Stimulated activated naive B cell treated with anti-CD40 and anti-IgM and Interleukin-4, amounts not matched to agents 10 μg/mL and 1 μg/mL and 100 μg/mL, for 72 hours (primary cell): Measurements from ENCODE around the gene MND1.

Source experiments
- ATAC-seq, 2 donors: fragments of 150-1000 bp; cut with Tn5 transposase; replicated peaks; 2 replicates each; pipeline ENCODE4 v1.10.0; 2021; ENCODE audit warnings: moderate library complexity in 1 of 2
- DNase-seq: peaks from one replicate; pipeline ENCODE4 v3.0.0; 2021
- H3K27ac Mint-ChIP-seq: one replicate; pipeline ENCODE4 v1.8.0; 2022; ENCODE audit warnings: mild to moderate bottlenecking, mixed read lengths
- H3K27me3 Mint-ChIP-seq, 2 donors: one replicate each; pipeline ENCODE4 v1.8.0; 2022; ENCODE audit warnings: mixed read lengths in 2 of 2
- H3K36me3 Mint-ChIP-seq, 2 donors: one replicate each; pipeline ENCODE4 v1.8.0; 2022; ENCODE audit warnings: mixed read lengths in 2 of 2, mild to moderate bottlenecking in 1 of 2
- H3K4me1 Mint-ChIP-seq, 2 donors: one replicate each; pipeline ENCODE4 v1.8.0; 2022; ENCODE audit warnings: mixed read lengths in 2 of 2, mild to moderate bottlenecking in 1 of 2
- H3K4me3 Mint-ChIP-seq, 2 donors: one replicate each; pipeline ENCODE4 v1.8.0; 2022; ENCODE audit warnings: mild to moderate bottlenecking in 2 of 2, mixed read lengths in 2 of 2, moderate library complexity in 1 of 2
- H3K9me3 Mint-ChIP-seq, 2 donors: one replicate each; pipeline ENCODE4 v1.8.0; 2022; ENCODE audit warnings: mixed read lengths in 2 of 2, mild to moderate bottlenecking in 1 of 2

The MND1 gene

DNA sequence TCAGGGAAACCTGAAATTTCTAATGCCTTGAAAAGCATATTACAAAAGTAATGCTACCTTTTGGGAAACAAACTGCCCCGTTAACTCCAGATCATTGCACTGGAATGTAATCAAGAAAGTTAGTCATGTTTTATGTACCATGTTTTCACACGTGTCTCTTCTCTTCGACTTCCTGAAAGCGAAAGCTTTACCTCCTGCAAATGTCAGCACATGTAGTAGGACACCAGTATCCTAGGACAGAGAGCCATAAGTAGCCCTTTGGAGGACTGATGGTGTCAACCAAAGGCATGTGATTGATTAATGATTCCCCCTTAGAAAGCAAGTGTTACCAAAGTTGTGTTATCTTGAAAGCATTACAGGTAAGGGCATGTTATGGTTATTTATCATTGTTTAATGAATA is 8.8 kb upstream of the MND1 start:
- Mint-ChIP-seq H3K4me1 (no peaks in the 10 kb centered on the region), H3K9me3 (no peaks in the 10 kb centered on the region), H3K27me3 (no peaks in the 10 kb centered on the region), H3K27ac (no peak overlapping the region), H3K4me3 (no peak overlapping the region), H3K36me3 (no peaks in the 10 kb centered on the region)
- ATAC-seq (no peak), DNase-seq (no peak)

DNA sequence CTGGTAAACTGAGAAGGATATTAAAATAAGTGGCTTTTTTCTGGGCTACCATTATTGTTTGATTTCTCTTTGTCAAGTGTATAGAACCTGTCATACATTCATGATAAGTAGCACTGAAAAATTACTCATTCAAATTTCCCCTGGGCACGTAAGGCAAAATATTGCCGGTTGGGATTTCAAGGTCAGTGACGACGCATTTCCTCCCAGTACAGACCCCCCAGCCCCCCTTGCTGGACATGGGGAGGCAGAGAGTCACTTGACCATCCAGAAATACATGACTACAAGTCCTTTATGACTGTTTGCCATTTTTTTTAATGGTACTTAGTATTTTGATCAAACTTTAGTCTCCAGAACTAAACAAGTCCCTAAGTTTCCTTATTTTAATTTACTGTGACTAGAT is 6.8 kb upstream of the MND1 start:
- Mint-ChIP-seq H3K4me1 (peaks cover 6 to 18% of the 10 kb centered on the region in 2 donors), H3K36me3 (no peaks in the 10 kb centered on the region), H3K27me3 (no peaks in the 10 kb centered on the region), H3K9me3 (no peaks in the 10 kb centered on the region), H3K27ac (no peak overlapping the region), H3K4me3 (no peak overlapping the region)
- DNase-seq (no peak), ATAC-seq (no peak)

DNA sequence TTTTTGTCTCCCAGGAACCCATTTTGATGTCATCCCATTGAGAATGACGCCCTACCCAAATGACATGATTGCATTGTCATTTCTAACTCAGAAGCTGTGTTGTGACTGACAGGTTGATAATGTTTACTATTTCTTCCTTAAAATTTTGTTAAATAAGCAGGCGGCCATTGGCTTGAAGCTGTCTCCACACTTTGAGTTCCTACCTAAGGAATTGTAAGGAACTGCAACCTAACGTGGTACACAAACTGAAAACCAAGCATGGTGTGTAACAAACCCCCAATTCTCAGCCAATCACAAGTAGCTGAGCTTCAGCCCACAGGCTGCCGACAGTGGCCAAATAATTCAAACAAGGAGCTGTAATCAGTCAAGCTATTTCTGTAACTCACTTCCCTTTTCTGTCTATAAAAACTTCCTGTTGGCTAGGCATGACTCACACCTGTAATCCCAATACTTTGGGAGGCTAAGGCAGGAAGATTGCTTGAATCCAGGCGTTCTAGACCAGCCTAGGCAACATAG is 2.9 kb upstream of the MND1 start:
- H3K4me3 Mint-ChIP-seq = no peak overlapping the region
- H3K36me3 Mint-ChIP-seq = no peaks in the 10 kb centered on the region
- DNase-seq (no peak), ATAC-seq (peak in 1 of 2 donors; percentile 16)
- peaks cover 6 to 19% of the 10 kb centered on the region in 2 donors for H3K4me1 Mint-ChIP-seq
- H3K9me3 Mint-ChIP-seq = no peaks in the 10 kb centered on the region
- no peaks in the 10 kb centered on the region for H3K27me3 Mint-ChIP-seq
- H3K27ac Mint-ChIP-seq = no peak overlapping the region

DNA sequence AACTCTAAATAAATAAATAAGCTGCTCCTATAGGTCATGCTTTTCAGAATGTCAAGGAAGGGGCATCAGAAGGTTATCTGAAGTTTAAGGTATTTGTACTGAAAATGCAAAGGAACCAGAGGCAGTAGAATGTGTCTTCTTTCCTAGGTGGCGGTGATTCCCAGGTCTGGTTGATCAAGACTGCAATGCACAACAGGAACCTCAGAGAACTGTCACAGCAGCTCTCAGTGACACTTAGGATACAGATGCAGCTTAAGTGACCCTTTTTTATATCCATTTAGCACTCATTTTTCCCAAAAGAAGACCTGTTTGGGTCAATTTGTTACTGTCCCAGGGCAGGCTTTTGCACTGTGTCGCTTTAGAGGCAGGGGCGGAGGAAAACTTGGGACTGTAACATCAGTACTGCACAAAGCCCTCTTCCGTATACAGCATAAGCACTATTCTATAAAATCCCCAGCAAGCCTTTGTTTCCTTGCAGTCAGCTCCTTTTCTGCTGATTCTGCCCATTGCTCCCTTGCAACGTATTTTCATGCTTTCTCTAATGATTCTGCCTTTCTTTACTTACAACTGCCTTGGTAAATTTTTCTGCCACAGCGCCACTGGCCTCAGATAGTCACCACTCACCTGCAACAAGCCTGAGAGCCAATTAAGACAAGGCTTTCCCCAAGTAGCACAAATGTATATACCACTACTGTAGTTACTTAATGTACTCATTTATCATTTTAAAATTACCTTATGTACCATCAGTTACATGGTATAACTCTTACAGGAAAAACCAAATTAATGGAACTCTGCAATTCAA is 1.5 kb upstream of the MND1 start:
- H3K4me1 Mint-ChIP-seq = peaks cover 13 to 30% of the 10 kb centered on the region in 2 donors
- H3K27ac Mint-ChIP-seq = no peak overlapping the region
- H3K9me3 Mint-ChIP-seq = no peaks in the 10 kb centered on the region
- ATAC-seq (no peak), DNase-seq (no peak)
- no peaks in the 10 kb centered on the region for H3K36me3 Mint-ChIP-seq
- H3K4me3 Mint-ChIP-seq = peak overlapping the region in 1 of 2 donors; percentile 20
- no peaks in the 10 kb centered on the region for H3K27me3 Mint-ChIP-seq

DNA sequence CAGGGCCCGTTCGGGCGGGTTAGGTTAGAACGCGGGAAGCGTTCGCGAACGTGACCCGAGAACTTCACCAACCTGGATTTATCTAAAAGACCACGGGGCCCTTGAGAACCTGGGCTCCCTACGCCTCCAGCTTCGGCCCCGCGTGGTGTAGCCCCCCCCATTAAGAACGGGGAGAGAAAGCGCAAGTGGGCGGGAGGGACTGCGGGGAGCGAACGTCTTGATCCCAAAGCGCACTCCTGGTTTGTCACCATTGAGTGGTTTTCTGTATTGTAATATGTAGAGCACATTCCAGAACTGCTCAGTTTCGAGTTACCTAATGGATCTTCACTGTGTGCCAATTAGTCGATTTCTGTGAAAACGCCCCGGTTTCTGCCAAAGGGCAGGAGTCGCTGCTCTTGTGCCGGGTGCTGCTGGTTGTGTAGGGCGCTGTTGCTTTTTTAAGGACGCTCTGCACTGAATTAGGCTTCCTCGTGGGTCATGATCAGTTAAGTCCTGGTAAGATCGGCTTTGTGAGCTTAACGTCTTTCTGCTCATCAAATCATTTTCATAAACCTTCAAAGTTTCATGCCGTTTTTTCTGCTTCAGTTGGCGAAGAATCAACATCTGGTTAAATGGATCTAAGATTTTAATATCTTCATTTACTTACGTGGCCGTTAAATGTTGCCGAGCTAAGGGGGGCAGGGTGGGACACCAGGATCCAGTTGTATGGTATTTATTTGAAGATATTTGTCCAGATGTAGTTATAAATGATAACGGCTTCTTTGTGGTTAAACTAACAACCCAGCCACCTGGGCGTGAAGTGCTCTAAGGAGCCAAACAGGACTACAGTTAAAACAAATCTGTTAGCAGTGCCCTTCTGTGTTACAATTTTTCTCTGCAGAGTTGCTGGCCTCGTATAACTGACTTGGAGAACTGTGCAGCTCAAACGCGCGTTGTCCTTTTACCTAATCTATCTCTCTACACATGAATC is 809 bp downstream of the MND1 start:
- peak; percentile 56 to 59 for ATAC-seq
- H3K9me3 Mint-ChIP-seq = no peaks in the 10 kb centered on the region
- H3K27me3 Mint-ChIP-seq = no peaks in the 10 kb centered on the region
- H3K36me3 Mint-ChIP-seq = no peaks in the 10 kb centered on the region
- peak; percentile 26 for DNase-seq
- peak overlapping the region; percentile 32 for H3K27ac Mint-ChIP-seq
- H3K4me3 Mint-ChIP-seq = peak overlapping the region; percentile 88 to 90
- peaks cover 21 to 39% of the 10 kb centered on the region in 2 donors for H3K4me1 Mint-ChIP-seq

DNA sequence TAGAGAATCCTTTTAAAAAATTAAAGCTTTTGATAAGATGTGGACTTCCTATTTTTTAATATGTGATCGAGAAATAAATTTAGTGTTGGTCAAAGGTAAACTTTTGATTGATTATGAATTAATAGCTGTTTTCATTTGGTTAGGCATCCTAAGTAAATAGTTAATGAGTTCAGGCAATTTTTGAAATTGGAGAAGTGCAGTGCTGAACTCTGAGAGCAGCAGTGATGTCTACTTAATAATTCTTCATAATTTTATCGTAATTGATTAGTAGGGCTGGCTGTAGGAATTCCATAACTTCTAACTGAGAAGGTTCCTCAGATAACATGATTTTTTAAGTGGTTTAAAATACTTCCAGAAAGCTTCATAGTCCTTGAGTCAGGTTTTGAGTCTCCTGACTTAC is 1.5 kb downstream of the MND1 start:
- DNase-seq (no peak), ATAC-seq (no peak)
- Mint-ChIP-seq H3K4me3 (peak overlapping the region; percentile 88 to 90), H3K9me3 (no peaks in the 10 kb centered on the region), H3K27ac (no peak overlapping the region), H3K4me1 (peaks cover 21 to 36% of the 10 kb centered on the region in 2 donors), H3K27me3 (no peaks in the 10 kb centered on the region), H3K36me3 (no peaks in the 10 kb centered on the region)

DNA sequence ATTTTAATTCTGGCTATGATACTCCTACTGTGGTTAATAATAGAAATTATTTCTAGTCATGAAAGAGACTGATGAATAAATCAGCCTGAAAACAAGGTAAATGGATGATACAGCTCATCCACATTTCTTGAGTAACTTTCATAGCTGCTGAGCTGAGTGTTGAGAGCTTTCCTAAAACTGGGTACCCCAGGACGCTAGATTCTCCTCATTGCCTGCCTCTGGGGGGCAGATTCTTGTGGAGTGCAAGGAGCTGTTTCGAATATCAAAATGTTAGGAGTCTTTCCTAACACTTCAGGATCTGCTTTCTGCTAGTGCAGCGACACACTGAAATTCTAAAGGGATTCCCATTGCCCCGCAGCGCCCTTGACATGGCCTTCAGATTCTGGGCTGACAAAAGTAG is 2.1 kb downstream of the MND1 start:
- Mint-ChIP-seq H3K9me3 (no peaks in the 10 kb centered on the region), H3K4me3 (no peak overlapping the region), H3K27ac (no peak overlapping the region), H3K36me3 (no peaks in the 10 kb centered on the region), H3K4me1 (peaks cover 18 to 30% of the 10 kb centered on the region in 2 donors), H3K27me3 (no peaks in the 10 kb centered on the region)
- ATAC-seq (no peak), DNase-seq (no peak)

DNA sequence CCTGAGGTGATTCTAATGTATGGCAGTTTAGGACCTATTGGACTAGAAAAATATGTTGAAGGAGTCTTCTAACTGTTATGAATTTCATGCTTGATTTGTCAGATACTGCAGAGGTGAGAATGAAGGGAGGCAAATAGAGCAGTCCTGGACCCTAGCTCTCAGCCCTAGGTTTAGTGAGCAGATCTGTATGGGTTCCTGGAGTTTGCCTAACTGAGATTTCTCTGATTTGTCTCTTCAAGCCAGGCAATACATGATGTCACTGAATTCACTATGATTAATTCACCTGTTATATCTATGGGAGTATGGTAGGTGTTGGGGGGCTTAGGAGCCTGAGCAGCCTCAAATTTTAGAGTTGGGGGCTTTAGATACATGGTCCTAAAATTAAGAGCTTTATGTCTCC is 2.6 kb downstream of the MND1 start:
- Mint-ChIP-seq H3K9me3 (no peaks in the 10 kb centered on the region), H3K4me1 (peaks cover 16 to 26% of the 10 kb centered on the region in 2 donors), H3K36me3 (no peaks in the 10 kb centered on the region), H3K27me3 (no peaks in the 10 kb centered on the region), H3K27ac (no peak overlapping the region), H3K4me3 (no peak overlapping the region)
- ATAC-seq (no peak), DNase-seq (no peak)

DNA sequence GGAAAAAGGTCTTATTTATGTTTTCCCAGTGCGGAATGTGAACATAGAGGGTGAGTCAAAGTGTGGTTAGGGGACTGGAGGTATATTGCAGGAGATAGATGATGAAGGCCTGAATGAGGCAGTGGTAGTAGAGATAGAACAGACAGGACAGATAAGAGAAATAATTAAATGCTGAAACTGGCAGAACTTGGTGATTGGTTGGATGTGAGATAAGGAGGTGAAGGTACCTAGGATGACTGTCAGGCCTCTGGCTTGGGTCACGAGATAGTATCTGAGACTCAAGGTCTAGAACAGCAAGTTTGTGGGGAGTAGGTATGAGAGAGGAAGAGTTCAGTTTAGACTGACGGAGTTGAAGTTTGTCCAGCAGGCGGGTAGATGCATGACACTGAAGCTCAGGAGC is 3.5 kb downstream of the MND1 start:
- Mint-ChIP-seq H3K9me3 (no peaks in the 10 kb centered on the region), H3K27ac (no peak overlapping the region), H3K36me3 (no peaks in the 10 kb centered on the region), H3K4me1 (peaks cover 15 to 22% of the 10 kb centered on the region in 2 donors), H3K27me3 (no peaks in the 10 kb centered on the region), H3K4me3 (no peak overlapping the region)
- ATAC-seq (no peak), DNase-seq (no peak)

DNA sequence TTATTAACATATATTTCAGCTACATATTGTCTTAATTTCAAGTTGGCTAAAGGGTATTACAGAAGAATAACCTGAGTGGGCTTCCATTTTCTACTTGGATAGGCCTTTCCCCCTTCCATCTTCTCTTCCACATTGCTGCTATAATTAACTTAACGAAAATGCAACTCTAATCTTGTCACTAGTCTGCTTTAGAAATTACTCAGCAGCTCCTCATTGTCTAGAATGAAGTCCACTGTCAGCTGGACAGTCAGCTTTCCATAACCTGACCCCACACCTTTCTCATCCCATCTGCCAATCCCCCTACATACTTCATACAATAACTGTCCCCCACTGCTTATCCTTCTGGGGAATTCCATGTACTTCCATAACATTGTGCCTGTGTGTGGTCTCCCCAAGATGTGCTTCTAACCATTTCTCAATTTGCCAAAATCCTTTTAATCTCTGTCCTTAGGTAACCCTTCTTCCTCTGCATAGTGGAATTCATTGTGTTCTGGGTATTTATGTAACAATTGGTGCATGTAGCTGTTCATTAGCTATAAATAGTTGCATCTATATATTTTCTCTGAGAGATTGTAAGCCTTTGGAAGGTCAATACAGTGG is 4.8 kb downstream of the MND1 start:
- no peaks in the 10 kb centered on the region for H3K9me3 Mint-ChIP-seq
- no peak overlapping the region for H3K27ac Mint-ChIP-seq
- H3K4me3 Mint-ChIP-seq = no peak overlapping the region
- H3K36me3 Mint-ChIP-seq = no peaks in the 10 kb centered on the region
- no peak for ATAC-seq
- peaks cover 15 to 22% of the 10 kb centered on the region in 2 donors for H3K4me1 Mint-ChIP-seq
- H3K27me3 Mint-ChIP-seq = no peaks in the 10 kb centered on the region
- no peak for DNase-seq

DNA sequence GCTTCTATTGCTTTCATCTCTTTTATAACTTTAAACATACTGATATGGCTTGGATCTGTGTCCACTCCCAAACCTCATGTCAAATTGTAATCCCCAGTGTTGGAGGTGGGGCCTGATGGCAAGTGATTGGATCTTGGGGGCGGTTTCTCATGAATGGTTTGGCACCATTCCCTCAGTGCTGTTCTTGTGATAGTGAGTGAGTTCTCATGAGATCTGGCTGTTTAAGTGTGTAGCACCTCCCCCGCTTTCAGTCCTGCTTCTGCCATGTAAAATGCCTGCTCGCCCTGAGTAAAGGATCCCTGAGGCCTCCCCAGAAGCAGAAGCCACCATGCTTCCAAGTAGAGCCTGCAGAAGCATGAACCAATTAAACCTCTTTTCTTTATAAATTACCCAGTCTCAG is 17.7 kb downstream of the MND1 start:
- no peak overlapping the region for H3K4me3 Mint-ChIP-seq
- H3K9me3 Mint-ChIP-seq = no peaks in the 10 kb centered on the region
- H3K27me3 Mint-ChIP-seq = no peaks in the 10 kb centered on the region
- ATAC-seq (no peak), DNase-seq (no peak)
- peaks cover 0 to 4% of the 10 kb centered on the region in 2 donors for H3K36me3 Mint-ChIP-seq
- no peak overlapping the region for H3K27ac Mint-ChIP-seq
- H3K4me1 Mint-ChIP-seq = peaks cover 4 to 16% of the 10 kb centered on the region in 2 donors

DNA sequence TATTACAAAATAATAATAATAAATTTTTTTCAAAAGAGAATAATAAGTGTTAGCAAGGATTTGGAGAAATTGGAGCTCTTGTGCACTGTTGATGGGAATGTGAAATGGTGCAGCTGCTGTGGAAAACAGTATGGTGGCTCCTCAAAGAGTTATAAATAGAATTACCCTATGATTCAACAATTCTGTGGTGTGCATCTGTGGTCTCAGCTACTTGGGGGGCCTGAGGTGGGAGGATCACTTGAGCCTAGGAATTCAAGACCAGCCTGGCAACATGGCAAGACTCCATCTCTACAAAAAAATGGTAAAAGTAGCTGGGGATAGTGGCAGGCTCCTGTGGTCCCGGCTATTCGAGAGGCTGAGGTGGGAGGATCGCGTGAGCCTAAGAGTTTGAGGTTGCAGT is 19.6 kb downstream of the MND1 start:
- no peaks in the 10 kb centered on the region for H3K27me3 Mint-ChIP-seq
- H3K4me1 Mint-ChIP-seq = peaks cover 4 to 19% of the 10 kb centered on the region in 2 donors
- peaks cover 0 to 4% of the 10 kb centered on the region in 2 donors for H3K36me3 Mint-ChIP-seq
- no peaks in the 10 kb centered on the region for H3K9me3 Mint-ChIP-seq
- no peak for DNase-seq
- H3K27ac Mint-ChIP-seq = no peak overlapping the region
- ATAC-seq = no peak
- no peak overlapping the region for H3K4me3 Mint-ChIP-seq

DNA sequence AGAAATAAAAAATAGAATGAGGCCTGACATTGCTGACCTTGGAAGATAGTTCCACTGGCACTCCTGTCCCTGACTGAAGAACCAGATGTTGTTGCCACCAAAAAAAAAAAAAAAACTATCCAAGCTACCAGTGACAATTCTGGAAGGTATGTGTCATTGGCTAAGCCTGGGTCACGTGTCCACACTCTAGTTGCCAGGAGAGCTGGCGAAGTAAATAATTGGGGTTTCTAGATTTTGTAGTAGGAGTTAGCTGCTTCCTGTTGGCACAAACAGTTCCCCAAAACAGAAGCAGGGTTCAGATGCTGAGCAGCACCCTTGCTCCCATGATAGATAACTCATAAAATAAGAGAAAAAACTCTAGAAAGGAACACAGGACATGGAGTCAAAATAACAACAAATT is 20.5 kb downstream of the MND1 start:
- peaks cover 0 to 4% of the 10 kb centered on the region in 2 donors for H3K36me3 Mint-ChIP-seq
- no peak overlapping the region for H3K4me3 Mint-ChIP-seq
- no peaks in the 10 kb centered on the region for H3K27me3 Mint-ChIP-seq
- H3K9me3 Mint-ChIP-seq = no peaks in the 10 kb centered on the region
- H3K4me1 Mint-ChIP-seq = peaks cover 4 to 19% of the 10 kb centered on the region in 2 donors
- DNase-seq = peak; percentile 4
- H3K27ac Mint-ChIP-seq = no peak overlapping the region
- ATAC-seq = peak; percentile 72 to 76

DNA sequence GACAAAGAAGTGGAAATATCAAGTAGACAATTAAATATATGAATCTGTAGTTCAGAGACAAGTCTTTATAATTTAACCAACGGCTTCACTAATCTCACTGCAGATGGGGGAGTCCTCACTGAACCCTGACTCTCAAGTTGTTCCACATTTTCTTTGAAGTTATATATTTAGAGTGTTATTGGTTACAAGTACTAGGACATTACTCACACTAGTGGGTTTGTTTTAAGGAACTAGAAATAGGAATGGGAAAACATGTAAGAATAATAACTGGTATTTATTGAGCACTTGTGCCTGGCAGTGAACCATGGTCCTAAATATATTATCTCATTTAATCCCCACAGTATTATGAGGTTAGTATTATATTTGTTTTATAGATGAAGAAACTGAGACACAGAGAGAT is 22.0 kb downstream of the MND1 start:
- Mint-ChIP-seq H3K4me3 (no peak overlapping the region), H3K27ac (no peak overlapping the region), H3K36me3 (peaks cover 3 to 4% of the 10 kb centered on the region in 2 donors), H3K27me3 (no peaks in the 10 kb centered on the region), H3K4me1 (peaks cover 4 to 19% of the 10 kb centered on the region in 2 donors), H3K9me3 (peaks cover 0 to 2% of the 10 kb centered on the region in 2 donors)
- DNase-seq (no peak), ATAC-seq (no peak)
